Hematopoietic multipotent progenitor cell treated with erythropoietin and hydrocortisone succinate and interleukin-3 and kit ligand, for 17 days (in vitro differentiated cells): ENCODE measurements around the gene SCLY.

Experiments
- DNase-seq: peaks from one replicate; pipeline ENCODE4 v3.0.0-alpha.2; 2015; ENCODE audit warnings: low spot score

Gene SCLY

DNA sequence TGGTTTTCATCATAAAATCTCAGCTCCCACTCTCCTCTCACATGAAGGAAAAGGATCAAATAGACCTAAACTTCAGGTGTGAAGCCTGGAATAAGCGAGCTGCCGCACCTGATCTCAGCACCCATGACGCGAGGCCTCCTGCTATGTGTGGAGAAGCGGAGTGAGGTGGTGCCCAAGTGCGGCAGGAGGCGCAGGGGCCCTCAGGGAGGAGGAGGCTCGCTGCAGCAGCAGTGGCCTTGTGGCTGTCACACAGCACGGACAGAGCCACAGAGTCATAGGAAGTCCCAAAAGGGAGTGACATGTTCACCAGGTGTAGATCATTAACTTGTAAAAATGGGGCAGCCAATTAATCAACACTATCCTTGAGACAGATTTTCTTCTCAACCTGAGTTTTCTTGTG is 9.1 kb downstream of the SCLY start:
- no peak for DNase-seq

DNA sequence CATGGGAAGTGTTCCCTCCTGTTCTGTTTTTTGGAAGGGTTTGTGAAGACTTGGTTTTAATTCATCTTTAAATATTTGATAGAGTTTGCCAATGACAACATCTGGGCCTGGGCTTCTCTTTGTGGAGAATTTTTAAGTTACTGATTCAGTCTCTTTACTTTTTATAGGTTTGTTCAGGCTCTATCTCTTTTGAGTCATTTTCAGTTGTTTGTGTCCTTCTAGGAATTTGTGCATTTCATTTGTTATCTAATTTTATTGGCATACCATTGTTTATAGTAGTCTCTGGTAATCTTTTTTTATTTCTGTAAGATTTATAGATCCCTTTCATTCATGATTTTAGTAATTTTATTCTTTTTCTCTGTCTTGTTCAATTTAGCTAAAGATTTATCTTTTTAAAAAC is 14.6 kb downstream of the SCLY start:
- no peak for DNase-seq

DNA sequence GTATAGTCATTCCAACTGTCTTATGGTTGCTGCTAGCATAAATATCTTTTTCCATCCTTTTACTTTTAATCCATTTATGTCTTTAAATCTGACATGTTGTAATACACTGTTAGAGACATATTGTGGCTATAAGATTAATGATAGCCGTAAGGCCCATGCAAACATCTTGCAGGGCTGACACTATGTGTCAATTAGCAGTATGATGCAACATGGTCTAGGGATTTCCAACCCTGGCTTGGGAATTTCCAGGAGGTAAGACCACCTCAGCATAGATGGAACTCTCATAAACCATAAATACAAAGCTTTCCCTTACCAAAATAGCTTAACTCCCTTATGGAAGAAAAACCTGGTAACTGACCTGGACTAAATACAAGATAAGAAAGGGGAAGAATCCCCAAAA is 16.5 kb downstream of the SCLY start:
- no peak for DNase-seq

DNA sequence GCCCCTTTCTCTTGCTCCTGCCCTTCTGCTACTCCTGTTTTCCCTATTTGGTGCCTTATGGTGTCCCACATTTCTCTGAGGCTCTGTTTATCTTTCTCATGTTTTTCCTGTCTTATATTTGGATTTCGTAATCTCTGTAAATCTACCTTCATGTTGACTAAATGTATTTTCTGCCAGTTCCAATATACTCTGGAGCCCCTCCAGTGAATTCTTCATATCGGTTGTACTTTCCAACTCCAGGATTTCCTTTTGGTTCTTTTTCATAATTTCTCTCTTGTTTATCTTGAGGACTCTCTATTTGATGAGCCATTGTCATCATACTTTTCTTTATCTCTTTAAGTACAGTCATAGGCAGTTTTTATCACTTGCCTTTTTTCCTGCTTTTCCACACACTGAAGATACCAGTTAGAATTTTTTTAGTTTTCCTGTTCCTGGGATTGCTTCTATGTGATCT is 19.1 kb downstream of the SCLY start:
- DNase-seq: no peak

DNA sequence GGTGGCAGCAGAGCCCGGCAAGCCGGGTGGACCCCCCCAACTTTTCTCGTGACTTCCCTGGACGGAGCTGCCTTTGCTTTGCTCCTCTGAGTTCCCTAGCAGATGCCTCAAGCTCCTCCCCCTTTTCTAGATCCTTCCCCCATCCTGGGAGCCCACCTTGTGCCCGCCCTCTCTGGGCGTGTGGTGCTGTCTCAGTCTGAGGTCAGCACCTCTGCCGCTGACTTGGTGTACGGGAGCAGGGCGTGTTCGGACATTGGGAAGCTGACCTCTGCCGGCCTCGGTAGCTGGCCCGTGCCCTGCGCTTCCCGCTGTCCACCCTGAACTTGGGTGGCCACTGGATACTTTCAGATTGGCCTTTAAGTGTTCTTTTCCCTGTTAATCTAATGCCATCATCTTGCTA is 19.7 kb downstream of the SCLY start:
- DNase-seq: no peak

DNA sequence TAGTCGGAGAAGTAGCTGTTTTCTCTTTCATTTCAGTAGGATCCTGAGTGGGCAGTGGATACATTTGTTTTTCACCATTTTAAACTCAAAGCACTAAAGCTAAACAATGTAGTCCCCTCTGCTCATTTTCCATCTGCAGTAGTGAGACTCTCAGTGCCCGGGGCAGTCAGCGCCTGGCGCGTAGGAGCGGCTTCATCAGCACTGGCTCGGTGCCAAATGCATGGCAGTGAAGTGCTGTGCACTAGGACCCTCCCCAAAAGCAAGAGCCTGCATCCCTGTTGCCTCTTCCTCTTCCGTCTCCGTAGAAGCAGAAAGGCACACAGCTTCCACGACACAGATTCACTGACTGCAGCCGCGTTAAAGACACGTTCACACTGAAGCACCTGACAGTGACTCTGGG is 20.3 kb downstream of the SCLY start:
- DNase-seq: no peak

DNA sequence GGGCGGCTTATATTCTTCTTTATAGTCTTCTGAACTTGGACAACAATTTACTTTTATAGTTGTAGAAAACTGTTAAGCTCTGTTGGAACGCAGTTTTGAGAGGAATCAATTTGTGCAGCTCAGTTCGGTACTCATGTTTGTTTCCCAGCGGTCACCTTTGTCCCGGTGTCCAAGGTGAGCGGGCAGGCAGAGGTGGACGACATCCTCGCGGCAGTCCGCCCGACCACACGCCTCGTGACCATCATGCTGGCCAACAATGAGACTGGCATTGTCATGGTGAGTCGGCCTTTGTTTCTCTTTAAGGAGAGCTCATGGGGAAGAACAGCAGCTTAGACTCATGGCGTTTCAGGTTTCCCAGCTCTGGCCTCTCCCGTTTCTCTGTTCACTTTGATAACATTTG is 20.8 kb downstream of the SCLY start:
- no peak for DNase-seq

DNA sequence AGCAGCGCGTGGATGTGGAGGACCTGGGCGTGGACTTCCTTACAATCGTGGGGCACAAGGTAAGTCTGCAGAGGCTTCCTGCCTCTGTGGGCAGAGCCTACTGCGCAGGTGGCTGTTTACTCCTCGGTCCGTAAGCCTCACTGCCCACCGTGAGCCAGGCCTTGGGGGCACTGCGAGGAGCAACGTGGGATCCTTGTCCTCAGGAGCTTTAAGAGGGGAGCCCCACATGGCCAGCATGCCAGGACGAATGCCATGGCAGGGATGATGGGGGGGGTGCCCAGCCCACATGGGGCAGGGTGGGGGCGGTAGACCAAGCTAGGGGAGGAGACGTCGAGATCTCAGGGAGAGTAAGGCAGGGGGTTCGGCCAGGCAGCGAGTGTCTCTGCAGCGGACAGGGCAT is 21.4 kb downstream of the SCLY start:
- no peak for DNase-seq

DNA sequence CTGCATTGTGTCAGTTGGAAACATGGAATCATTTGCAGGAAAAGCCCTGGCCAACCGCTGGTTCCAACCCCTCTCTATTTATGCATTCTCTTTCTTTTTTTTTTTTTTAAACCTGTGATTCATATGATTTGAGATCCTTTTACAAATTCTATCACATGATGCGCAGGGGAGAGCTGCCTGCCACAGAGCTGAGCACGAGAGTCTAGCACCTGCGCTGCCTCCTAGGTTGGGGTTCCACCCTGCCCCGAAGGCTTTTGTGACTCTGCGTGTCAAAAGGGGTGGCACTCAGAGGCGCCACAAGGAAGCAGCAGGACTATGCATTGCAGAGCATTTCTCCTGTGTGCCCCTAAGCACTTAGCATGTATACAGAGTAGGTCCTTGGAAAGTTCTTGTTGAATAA is 22.0 kb downstream of the SCLY start:
- DNase-seq: no peak

DNA sequence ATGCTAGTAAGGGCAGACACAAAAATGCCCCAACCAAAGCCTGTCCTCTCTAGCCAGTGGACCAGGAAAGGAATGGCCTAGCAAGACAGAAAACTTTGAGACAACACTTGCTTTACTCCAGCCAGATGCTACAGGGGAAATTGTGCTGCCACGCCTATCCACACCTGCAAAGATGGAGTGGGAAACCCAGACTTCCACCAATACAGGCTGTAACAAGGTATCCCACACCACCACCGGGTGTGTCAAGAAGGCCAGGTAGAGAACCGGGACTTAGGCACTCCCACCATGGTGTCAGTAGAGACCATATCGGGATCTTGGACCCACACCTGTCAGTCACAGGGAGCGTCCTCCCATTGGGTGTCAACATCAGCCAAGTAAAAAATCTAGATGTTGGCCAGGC is 23.1 kb downstream of the SCLY start:
- DNase-seq: no peak

DNA sequence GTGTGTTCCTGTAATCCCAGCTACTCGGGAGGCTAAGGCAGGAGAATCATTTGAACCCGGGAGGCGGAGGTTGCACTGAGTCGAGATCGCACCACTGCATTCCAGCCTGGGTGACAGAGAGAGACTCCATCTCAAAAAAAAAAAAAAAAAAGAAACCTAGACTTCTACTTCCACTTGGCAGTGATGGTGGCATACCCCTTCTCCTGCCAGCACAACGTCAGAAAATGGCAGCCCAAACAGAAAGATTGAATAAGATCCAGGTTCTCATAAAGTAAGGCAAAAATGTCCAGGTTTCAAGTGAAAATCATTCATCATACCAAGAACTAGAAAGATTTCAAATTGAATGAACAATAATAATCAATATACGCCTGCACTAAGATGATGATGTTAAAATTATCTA is 24.0 kb downstream of the SCLY start:
- DNase-seq: no peak

DNA sequence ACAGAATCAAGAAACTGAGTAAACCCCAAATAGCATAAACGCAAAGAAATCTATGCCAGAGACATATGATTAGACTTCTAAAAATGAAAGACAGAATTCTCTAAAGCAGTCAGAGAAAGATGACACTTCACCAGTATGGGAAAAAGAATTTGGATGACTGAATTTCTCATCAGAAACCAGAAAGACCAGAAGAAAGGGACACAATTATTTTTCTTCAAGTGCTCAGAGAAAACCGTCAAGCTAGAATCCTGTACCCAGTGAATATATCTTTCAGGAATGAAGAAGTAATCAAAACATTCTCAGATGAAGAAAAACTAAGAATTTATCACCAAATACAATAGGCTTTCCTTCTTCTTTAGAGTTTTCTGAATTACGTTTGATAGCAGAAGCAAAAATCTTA is 25.1 kb downstream of the SCLY start:
- DNase-seq: no peak

DNA sequence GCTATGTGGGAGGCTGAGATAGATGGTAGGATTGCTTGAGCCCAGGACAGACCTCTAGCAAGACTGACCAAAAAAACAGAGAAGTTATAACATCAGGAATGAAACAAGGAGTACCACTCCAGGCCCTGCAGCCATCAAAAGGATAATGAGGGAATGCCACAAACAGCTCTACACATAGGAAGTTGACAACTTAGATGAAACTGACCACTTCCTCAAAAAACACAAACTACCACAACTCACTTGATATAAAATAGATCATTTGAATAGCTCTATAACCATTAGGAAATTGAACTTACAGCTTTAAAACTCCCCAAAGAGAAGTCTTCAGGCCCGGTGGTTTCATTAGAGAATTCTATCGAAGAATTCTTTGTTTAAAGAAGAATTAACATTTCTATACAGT is 26.4 kb downstream of the SCLY start:
- no peak for DNase-seq

DNA sequence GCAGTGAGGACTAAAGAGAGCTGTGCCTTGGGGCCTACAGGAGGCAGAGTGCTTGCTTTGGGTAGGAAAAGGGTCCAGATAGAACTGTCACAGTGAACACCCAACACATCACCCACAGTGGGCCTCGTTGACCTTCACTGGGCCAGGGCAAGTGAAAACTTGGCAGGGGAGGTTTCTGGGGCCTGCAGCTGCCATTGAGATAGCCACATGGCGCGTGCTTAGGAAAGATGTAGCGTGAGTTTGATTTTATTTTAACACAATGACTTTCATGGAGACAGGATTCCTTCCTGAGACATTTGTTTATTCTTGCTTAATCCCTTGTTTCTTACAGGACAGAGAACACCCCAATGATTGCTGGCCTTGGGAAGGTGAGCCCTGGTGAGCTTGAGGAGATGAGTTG is 30.1 kb downstream of the SCLY start:
- no peak for DNase-seq

DNA sequence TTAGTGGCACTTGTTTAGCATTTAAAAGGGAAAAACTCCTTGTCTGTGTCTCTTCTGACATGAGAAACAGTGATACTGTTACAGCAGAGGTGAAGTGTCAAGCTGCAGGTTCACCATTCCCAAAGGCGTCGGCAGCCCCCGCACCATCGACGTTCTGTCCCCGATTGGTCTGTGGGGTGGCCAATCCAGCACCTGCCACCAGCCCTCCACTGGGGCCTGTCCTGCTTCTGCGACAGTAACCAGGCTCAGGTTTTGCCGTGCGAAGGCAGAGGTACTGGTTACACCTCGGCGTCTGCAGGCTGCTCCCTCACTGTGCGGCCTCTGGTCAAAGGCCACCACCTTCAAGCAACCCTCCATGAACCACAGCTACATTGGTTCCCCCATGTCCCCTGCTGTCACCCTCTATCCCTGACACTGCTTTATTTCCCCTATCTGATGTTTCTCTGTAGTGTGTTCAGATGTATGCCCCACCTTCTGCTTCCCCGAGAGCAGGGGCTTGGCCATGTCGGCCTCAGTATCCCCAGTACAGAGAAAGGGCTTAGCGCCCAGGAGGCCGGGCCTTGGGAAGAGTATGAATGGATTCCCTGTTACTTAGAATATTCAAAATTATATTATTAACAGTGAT is 30.7 kb downstream of the SCLY start:
- no peak for DNase-seq

DNA sequence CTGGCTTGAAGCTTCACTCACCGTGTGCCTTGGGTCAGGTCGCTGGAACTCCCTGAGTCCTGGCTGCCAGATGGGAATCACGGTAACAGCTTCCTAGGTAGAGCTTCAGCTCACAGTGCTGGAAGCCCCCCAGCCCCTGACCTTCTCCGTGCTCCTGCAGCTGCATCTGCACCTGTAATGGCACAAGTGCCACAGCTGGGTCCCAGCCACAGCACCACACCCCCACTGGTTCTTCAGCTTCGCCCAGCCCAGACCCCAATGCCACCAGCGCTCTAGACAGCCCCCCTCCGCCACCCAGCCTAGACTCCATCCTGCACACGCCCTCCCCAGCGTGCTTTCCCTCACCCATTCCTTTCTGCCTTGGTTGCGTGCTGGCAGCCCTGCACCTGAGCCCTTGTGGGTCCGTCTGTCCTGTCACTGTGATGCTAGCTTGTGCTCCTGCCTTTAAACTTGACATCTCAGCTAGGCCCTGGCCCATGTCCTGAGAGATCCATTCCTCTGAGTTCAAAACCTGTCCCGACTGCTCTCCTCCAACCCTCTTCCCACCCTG is 31.8 kb downstream of the SCLY start:
- no peak for DNase-seq

DNA sequence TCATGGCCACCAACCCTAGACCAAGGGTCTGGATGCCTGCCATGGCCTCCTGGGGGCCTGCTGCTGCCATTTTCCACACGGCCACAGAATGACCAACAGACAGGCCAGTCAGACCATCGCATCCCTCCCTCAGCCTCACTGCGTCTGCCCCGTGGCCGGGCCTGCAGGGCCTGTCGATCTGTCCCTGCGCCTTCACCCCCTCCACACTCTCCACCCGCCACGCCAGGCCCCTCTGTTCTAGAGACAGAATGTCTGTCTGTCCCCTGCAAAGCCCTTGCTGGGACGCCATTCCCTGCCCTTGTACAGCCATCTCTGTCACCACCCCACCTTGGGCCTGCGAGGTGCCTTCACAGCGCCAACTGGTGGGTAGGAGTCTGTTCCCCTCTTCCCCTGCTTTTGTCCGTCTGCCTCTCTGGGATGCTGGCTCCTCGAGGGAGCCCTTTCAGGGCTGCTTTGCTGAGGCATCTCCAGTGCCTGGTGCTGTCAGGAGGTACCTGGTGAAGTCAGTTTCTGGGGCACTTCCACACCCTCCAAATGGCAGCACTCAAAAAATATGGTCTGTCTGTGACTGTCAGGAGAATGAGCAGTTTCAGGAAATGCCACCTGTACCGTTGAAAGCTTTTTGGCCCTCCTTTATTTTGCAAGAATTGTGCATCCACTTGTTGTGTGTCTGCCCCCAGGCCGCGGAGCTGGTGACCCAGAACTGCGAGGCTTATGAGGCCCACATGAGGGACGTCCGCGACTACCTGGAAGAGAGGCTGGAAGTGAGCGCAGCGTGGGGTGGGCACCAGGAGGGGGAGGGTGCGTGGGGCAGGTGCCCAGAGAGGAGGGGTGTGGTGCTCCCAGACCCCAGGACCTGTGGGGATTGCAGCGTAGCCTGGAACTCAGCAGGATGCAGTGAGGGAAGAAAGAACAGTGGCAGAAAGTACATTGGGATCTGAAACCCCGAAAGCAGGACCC is 32.7 kb downstream of the SCLY start:
- DNase-seq: no peak

DNA sequence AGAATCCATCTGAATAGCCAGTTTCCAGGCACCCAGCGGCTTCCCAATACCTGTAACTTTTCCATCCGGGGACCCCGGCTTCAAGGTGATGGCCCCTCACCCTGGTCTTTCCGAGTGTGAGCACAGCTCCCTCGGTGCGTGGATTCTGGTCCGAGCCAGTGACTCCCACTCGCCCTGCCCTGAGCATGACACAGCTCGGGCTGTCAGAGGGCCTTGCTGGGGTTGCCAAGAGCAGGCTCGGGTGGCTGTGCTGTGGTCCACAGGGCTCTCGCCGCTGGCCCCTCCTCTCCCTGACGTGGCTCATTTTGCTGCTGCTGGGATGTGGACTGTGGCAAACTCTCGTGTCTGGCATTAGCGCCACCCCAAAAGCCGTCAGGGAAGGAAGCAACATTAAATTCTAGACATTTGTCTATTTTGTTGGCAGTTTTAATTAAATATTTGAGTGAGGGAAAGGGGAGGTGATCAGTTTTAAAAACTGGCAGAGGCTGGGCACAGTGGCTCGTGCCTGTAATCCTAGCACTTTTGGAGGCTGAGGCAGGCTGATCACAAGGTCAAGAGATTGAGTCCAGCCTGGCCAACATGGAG is 33.7 kb downstream of the SCLY start:
- DNase-seq: no peak

DNA sequence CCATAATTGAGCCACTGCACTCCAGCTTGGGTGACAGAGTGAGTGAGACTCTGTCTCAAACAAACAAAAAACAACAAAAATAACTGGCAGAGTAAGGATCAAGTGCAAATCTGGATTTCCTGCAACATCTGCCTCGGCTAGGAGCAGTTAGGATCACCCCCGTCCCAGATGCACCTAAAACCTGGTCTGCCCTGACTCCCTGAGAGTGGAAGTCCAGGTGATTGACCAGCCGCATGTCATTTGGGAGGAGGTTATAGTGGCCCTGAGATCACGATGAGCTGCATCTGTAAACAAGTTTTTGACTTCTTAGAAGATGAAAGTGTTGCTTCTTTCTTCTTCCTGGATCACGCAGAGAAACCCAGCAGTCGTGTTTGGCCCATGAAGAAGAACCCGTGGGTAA is 34.3 kb downstream of the SCLY start:
- DNase-seq: no peak

DNA sequence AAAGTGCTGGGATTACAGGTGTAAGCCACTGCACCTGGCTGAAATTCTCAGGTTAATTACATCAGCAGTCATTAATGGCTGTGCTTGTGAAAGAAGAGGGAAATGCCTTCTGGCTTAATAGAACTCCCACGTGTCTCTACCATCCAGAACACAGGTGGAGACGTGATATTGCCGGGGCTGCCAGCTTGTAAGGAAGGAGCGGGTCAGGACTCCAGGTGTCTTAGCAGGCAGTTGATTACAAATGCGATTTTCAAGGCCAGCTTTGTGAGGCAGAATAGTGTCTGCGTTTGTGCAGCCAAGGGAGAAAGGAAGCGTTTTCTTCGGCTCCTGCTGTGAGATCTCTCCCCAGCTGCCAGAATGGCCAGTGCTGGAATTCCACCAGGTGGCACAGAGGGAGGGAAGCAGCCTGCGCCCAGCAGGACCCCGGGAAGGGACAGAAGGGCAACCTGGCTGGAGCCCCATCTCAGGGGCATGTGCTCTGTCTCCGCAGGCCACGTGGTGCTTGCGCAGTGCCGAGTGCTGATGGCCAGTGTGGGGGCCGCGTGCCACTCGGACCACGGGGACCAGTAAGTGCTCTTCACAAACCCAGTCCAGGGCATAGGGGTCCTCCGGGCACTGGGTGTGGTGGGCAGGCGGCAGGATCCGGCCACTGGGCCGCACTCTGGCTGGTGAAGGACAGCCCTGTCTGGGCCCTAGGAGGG is 35.7 kb downstream of the SCLY start:
- no peak for DNase-seq

DNA sequence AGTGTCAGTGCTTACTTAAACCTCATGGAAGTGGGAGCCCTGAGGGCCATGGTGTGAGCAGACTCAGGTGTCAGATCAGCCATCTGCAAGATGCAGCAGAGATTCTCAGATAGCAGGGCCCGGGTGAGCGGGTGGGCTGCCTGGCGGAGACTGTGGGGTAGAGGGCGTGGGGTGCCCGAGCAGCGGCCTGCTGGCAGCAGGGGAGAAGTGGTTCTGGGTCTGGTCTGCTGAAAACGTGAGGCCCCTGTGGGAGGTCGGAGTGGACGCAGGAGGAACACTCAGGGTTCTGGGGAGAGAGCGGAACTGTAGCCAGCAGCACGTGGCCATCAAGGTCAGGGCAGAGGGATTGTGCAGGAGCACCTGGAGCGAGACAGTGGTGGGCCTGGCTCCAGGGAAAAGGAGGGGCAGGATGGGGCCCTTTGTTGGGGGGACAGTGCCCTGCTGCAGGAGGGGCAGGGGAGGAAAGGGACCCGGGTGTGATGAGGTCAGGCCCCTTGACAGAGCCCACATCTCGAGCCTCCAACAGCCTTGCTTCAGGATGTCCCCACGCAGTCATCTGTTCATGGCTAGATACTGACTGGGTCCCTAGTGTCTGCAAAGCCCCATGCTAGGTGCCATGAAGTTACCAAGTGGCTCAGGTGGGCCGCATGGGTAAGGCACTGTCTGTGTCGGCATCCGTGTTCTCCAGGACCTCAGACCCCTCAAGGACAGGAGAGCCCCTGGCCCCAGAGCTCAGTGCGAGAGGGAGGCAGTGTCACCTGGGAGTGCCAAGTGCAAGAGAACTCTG is 36.6 kb downstream of the SCLY start:
- DNase-seq: no peak
